H9 (cell line): ENCODE results near the gene CCDC186. TPM values are rescaled to one million over a fixed set of nuclear protein-coding genes. Genes with fewer than 3 reads are reported as not detected.

Experiments
- DNase-seq: peaks from one replicate; pipeline ENCODE4 v3.0.0-alpha.2; 2017
- H2AFZ ChIP-seq: one replicate; pipeline ENCODE4 v1.6.1; 2013; ENCODE audit warnings: mild to moderate bottlenecking, low read length, control low read depth, moderate library complexity
- H2AK5ac ChIP-seq: 2 replicates; pipeline ENCODE4 v1.6.1; 2013; ENCODE audit warnings: low read length, control low read depth, mixed read lengths; ENCODE audit not compliant: insufficient read length
- H2BK120ac ChIP-seq: one replicate; pipeline ENCODE4 v1.6.1; 2013; ENCODE audit warnings: low read depth, mild to moderate bottlenecking, low read length, control low read depth, inconsistent platforms; ENCODE audit not compliant: poor library complexity, severe bottlenecking
- H2BK12ac ChIP-seq: 2 replicates; pipeline ENCODE4 v1.6.1; 2013; ENCODE audit warnings: low read length, control low read depth, mixed read lengths, low read depth; ENCODE audit not compliant: insufficient read length
- H2BK15ac ChIP-seq: 2 replicates; pipeline ENCODE4 v1.6.1; 2013; ENCODE audit warnings: low read depth, low read length, control low read depth
- H2BK20ac ChIP-seq: one replicate; pipeline ENCODE4 v1.6.1; 2013; ENCODE audit warnings: low read depth, mild to moderate bottlenecking, low read length, control low read depth, inconsistent platforms; ENCODE audit not compliant: poor library complexity, severe bottlenecking
- H2BK5ac ChIP-seq: 2 replicates; pipeline ENCODE4 v1.6.1; 2013; ENCODE audit warnings: low read length, control low read depth, mixed read lengths; ENCODE audit not compliant: insufficient read length
- H3K14ac ChIP-seq: 2 replicates; pipeline ENCODE4 v1.6.1; 2013; ENCODE audit warnings: low read length, control low read depth; ENCODE audit not compliant: insufficient read depth
- H3K18ac ChIP-seq: 2 replicates; pipeline ENCODE4 v1.6.1; 2013; ENCODE audit warnings: low read depth, mild to moderate bottlenecking, mixed read lengths, low read length, control low read depth; ENCODE audit not compliant: insufficient read length
- H3K23ac ChIP-seq: 2 replicates; pipeline ENCODE4 v1.6.1; 2013; ENCODE audit warnings: low read length, control low read depth, mixed read lengths, low read depth; ENCODE audit not compliant: insufficient read length
- H3K23me2 ChIP-seq: 2 replicates; pipeline ENCODE4 v1.6.1; 2013; ENCODE audit warnings: low read depth, mild to moderate bottlenecking, mixed read lengths, low read length, control low read depth; ENCODE audit not compliant: insufficient read length, poor library complexity, severe bottlenecking
- H3K27ac ChIP-seq: 2 replicates; pipeline ENCODE4 v1.5.1; 2013; ENCODE audit warnings: low read length, control low read depth, mixed read lengths, low read depth; ENCODE audit not compliant: insufficient read length
- H3K27me3 ChIP-seq: 2 replicates; pipeline ENCODE4 v1.6.1; 2013; ENCODE audit warnings: low read length, control low read depth, inconsistent platforms; ENCODE audit not compliant: insufficient read depth
- H3K4ac ChIP-seq: 2 replicates; pipeline ENCODE4 v1.6.1; 2013; ENCODE audit warnings: low read depth, mild to moderate bottlenecking, control low read depth, inconsistent platforms, low read length, moderate library complexity
- H3K4me1 ChIP-seq: 2 replicates; pipeline ENCODE4 v1.6.1; 2013; ENCODE audit warnings: low read length, control low read depth, inconsistent platforms; ENCODE audit not compliant: insufficient read depth
- H3K4me2 ChIP-seq: 2 replicates; pipeline ENCODE4 v1.6.1; 2013; ENCODE audit warnings: low read length, control low read depth, mixed read lengths; ENCODE audit not compliant: insufficient read length, insufficient read depth
- H3K56ac ChIP-seq: 2 replicates; pipeline ENCODE4 v1.6.1; 2013; ENCODE audit warnings: low read depth, mild to moderate bottlenecking, mixed read lengths, low read length, control low read depth; ENCODE audit not compliant: insufficient read length
- H3K79me1 ChIP-seq: 2 replicates; pipeline ENCODE4 v1.6.1; 2013; ENCODE audit warnings: low read depth, mild to moderate bottlenecking, moderate library complexity, low read length, control low read depth, inconsistent platforms; ENCODE audit not compliant: insufficient read depth, poor library complexity, severe bottlenecking
- H3K79me2 ChIP-seq: 2 replicates; pipeline ENCODE4 v1.6.1; 2013; ENCODE audit warnings: low read length, control low read depth, inconsistent platforms; ENCODE audit not compliant: insufficient read depth
- H3K9ac ChIP-seq: 2 replicates; pipeline ENCODE4 v1.6.1; 2013; ENCODE audit warnings: low read length, control low read depth, mixed read lengths; ENCODE audit not compliant: insufficient read length; ENCODE audit errors: extremely low read depth
- H3K9me3 ChIP-seq: one replicate; pipeline ENCODE4 v1.6.1; 2013; ENCODE audit warnings: low read depth, low read length, inconsistent platforms; ENCODE audit not compliant: control insufficient read depth
- H3T11ph ChIP-seq: one replicate; pipeline ENCODE4 v1.6.1; 2013; ENCODE audit warnings: mild to moderate bottlenecking, low read length, control low read depth, inconsistent platforms
- H4K20me1 ChIP-seq: one replicate; pipeline ENCODE4 v1.6.1; 2013; ENCODE audit not compliant: control insufficient read depth, insufficient read length, insufficient read depth
- H4K5ac ChIP-seq: 2 replicates; pipeline ENCODE4 v1.6.1; 2013; ENCODE audit warnings: low read depth, mild to moderate bottlenecking, mixed read lengths, low read length, control low read depth; ENCODE audit not compliant: insufficient read length
- H4K8ac ChIP-seq: replicated peaks from 2 replicates; pipeline ENCODE4 v1.6.1; 2013; ENCODE audit warnings: low read length, control low read depth, mixed read lengths, low read depth; ENCODE audit not compliant: insufficient read length
- H4K91ac ChIP-seq: 2 replicates; pipeline ENCODE4 v1.6.1; 2013; ENCODE audit warnings: low read depth, mild to moderate bottlenecking, moderate library complexity, mixed read lengths, low read length, control low read depth; ENCODE audit not compliant: insufficient read length
- H3K27ac Mint-ChIP-seq, 3 experiments: 2 replicates in 2 of 3; 3 replicates in 1 of 3; pipeline ENCODE4 v1.8.0; 2020 to 2021; ENCODE audit warnings: mixed read lengths in 3 of 3, mild to moderate bottlenecking in 1 of 3, moderate library complexity in 1 of 3
- H3K27me3 Mint-ChIP-seq: 2 replicates; pipeline ENCODE4 v1.8.0; 2021; ENCODE audit warnings: low read depth, mild to moderate bottlenecking, moderate library complexity, mixed read lengths
- H3K36me3 Mint-ChIP-seq, 3 experiments: 2 replicates in 2 of 3; 3 replicates in 1 of 3; pipeline ENCODE4 v1.8.0; 2020 to 2021; ENCODE audit warnings: low read depth in 3 of 3, mixed read lengths in 3 of 3; ENCODE audit not compliant: insufficient read depth in 1 of 3
- H3K4me1 Mint-ChIP-seq, 2 experiments: 2 replicates each; pipeline ENCODE4 v1.8.0; 2020; ENCODE audit warnings: mixed read lengths in 2 of 2
- H3K4me3 Mint-ChIP-seq, 2 experiments: 2 replicates in 1 of 2; 3 replicates in 1 of 2; pipeline ENCODE4 v1.8.0; 2020 to 2021; ENCODE audit warnings: mild to moderate bottlenecking in 2 of 2, mixed read lengths in 2 of 2, moderate library complexity in 1 of 2
- H3K9me3 Mint-ChIP-seq, 2 experiments: 2 replicates in 1 of 2; 3 replicates in 1 of 2; pipeline ENCODE4 v1.8.0; 2020; ENCODE audit warnings: mild to moderate bottlenecking in 2 of 2, mixed read lengths in 2 of 2, moderate library complexity in 1 of 2
- WGBS: extraction: QIAGEN DNeasy Blood & Tissue Kit; methylation state at CpG from one replicate; pipeline ENCODE4 v1.1.7; 2013; ENCODE audit warnings: missing lambda C conversion rate, low lambda C conversion rate, mixed read lengths; ENCODE audit not compliant: insufficient read length; ENCODE audit errors: extremely low coverage; 5-methylcytosine and 5-hydroxymethylcytosine counted together
- total RNA-seq: library from RNA; stranded (reverse); gene quantifications from 2 replicates; pipeline ENCODE4 v1.2.1, GENCODE V29; 2021
- TF ChIP-seq, protein P1 (sequence below): fragments of 200-600 bp; sonication (generic); conservative IDR thresholded peaks from 3 replicates; pipeline ENCODE4 v1.8.0; 2021; ENCODE audit warnings: antibody characterized with exemption, mild to moderate bottlenecking

Gene CCDC186
- total RNA-seq, 1 experiment from 2014 or later, result 16.7 TPM

DNA sequence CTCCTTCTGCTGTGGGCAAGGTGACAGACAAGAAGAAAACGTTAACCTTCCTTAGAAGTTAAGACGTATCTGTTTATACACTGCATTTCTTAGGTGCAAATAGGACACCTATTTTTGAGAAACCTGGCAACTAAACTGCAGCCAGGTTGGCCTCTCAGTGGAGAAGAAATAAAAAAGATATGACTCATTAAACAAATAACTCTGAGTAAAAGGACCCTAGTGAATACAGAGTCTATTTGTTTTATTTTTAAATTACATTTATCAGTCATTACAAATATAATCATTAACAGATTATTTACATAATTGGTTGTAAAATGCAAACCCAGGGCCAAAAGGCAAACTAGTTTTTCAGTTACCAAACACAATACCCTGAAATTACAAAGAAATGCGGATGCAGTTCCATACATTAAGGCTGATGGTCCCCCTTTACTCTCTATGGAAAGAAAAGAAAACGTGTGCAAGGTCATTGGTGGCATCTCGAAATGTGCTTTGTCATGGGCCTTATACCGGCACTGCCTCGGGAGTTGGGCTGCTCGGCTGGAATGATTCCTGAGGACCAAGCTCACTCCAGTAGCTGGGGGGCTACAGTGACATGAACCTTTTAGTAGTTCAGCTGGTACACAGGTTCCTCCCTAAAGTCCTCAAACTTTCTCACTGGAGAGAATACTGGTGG lies 92.0 kb downstream of the CCDC186 start:
- Histone ChIP-seq H3K4me2 (no peak overlapping the region), H4K20me1 (no peaks in the 10 kb centered on the region), H3K27me3 (no peaks in the 10 kb centered on the region), H2BK5ac (no peak overlapping the region), H3K23ac (no peak overlapping the region), H4K8ac (no peak overlapping the region), H3K23me2 (no peaks in the 10 kb centered on the region), H3K79me2 (no peaks in the 10 kb centered on the region), H2AK5ac (no peak overlapping the region), H4K91ac (no peak overlapping the region), H3K56ac (no peak overlapping the region), H3K9ac (no peak overlapping the region), H2AFZ (no peak overlapping the region), H2BK20ac (no peak overlapping the region), H3K79me1 (no peaks in the 10 kb centered on the region), H2BK15ac (no peak overlapping the region), H2BK12ac (no peak overlapping the region), H3K4me1 (no peaks in the 10 kb centered on the region), H3T11ph (no peak overlapping the region), H3K9me3 (no peaks in the 10 kb centered on the region), H3K18ac (no peak overlapping the region), H3K27ac (no peak overlapping the region), H4K5ac (no peak overlapping the region), H3K4ac (no peak overlapping the region), H2BK120ac (no peak overlapping the region), H3K14ac (no peak overlapping the region)
- H3K9me3 Mint-ChIP-seq, result peaks cover 3% of the 10 kb centered on the region in 2 experiments; a peak in 4 of 5 replicates
- no peak overlapping the region for H3K4me3 Mint-ChIP-seq
- TF ChIP-seq, protein P1, sequence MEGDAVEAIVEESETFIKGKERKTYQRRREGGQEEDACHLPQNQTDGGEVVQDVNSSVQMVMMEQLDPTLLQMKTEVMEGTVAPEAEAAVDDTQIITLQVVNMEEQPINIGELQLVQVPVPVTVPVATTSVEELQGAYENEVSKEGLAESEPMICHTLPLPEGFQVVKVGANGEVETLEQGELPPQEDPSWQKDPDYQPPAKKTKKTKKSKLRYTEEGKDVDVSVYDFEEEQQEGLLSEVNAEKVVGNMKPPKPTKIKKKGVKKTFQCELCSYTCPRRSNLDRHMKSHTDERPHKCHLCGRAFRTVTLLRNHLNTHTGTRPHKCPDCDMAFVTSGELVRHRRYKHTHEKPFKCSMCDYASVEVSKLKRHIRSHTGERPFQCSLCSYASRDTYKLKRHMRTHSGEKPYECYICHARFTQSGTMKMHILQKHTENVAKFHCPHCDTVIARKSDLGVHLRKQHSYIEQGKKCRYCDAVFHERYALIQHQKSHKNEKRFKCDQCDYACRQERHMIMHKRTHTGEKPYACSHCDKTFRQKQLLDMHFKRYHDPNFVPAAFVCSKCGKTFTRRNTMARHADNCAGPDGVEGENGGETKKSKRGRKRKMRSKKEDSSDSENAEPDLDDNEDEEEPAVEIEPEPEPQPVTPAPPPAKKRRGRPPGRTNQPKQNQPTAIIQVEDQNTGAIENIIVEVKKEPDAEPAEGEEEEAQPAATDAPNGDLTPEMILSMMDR, result no peak
- WGBS, result no CpG with 5 or more reads among the region's 8 CpGs
- H3K27ac Mint-ChIP-seq, result no peak overlapping the region
- peaks cover 0 to 4% (median 0%) of the 10 kb centered on the region in 3 experiments; a peak in 4 of 7 replicates for H3K36me3 Mint-ChIP-seq
- H3K27me3 Mint-ChIP-seq, result peaks cover 6% of the 10 kb centered on the region
- peaks cover 0 to 6% of the 10 kb centered on the region in 2 experiments; a peak in 2 of 4 replicates for H3K4me1 Mint-ChIP-seq
- no peak for DNase-seq
